Measurements from ENCODE around the gene M1AP.
"Not testable (repeated sequence)": the region's sequence is repeated elsewhere in the genome, so short reads cannot be mapped to it uniquely, and the experiment has no call there.

The M1AP gene

DNA sequence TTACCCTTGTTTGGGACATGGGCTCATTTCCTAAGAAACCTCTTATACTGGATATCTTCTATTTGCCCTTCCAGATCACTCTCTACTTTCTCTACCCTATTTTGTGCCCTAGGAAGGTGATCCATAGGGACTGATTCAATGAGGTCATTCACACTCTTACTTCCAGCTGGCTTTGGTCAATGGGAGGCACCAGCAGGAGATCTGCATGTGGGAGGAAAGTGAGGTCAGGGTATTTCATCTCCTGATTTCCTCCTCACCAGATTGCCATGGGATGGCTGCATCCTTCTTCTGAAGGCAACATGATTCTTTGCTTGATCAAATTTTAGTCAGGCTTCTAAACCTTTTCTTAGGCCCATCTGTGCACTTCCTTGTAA lies 15.2 kb downstream of the M1AP start:
- Histone ChIP-seq H3K14ac (ENCODE audit: low read length in 2 of 2) (no peak overlapping the region), H3K4ac (ENCODE audit: low read depth in 1 of 2, low read length in 2 of 2) (no peak overlapping the region), H3K4me2 (ENCODE audit: low read length, poor library complexity, severe bottlenecking) (no peak overlapping the region), H3K9ac (ENCODE audit: low read length) (peak overlapping the region; percentile 25), H2BK12ac (ENCODE audit: low read length in 2 of 2) (no peak overlapping the region), H2AFZ (ENCODE audit: low read depth, low read length) (no peak overlapping the region), H2BK120ac (ENCODE audit: low read depth, low read length) (no peak overlapping the region), H3K18ac (ENCODE audit: low read depth in 1 of 2, low read length in 2 of 2) (no peak overlapping the region), H3K79me1 (replicated peaks; ENCODE audit: low read length, poor library complexity, severe bottlenecking) (no peaks in the 10 kb centered on the region), H3K4me1 (ENCODE audit: control insufficient read depth, insufficient read depth, low read depth, low read length) (no peaks in the 10 kb centered on the region), H4K8ac (ENCODE audit: low read length) (peak overlapping the region; percentile 7), H2AK5ac (ENCODE audit: low read length, severe bottlenecking) (no peak overlapping the region), H3K23ac (ENCODE audit: low read length in 2 of 2) (no peak overlapping the region), H3K36me3 (ENCODE audit: control insufficient read depth in 1 of 2, insufficient read depth in 2 of 2, low read depth in 1 of 2, low read length in 2 of 2) (no peaks in the 10 kb centered on the region), H2BK15ac (ENCODE audit: low read depth, poor library complexity, severe bottlenecking) (no peak overlapping the region), H2BK5ac (ENCODE audit: low read depth, low read length, poor library complexity, severe bottlenecking) (no peak overlapping the region), H3K4me3 (ENCODE audit: insufficient read depth in 1 of 2, low read depth in 1 of 2, low read length in 2 of 2) (no peak overlapping the region), H4K91ac (ENCODE audit: low read length) (no peak overlapping the region), H3K27ac (ENCODE audit: low read length, poor library complexity, severe bottlenecking) (no peak overlapping the region), H3K27me3 (ENCODE audit: control insufficient read depth in 1 of 2, insufficient read depth in 1 of 2, low read length in 2 of 2) (peaks cover 0 to 3% of the 10 kb centered on the region in 2 experiments), H3K9me3 (ENCODE audit: control insufficient read depth, low read length) (no peaks in the 10 kb centered on the region)
- no peak for DNase-seq

DNA sequence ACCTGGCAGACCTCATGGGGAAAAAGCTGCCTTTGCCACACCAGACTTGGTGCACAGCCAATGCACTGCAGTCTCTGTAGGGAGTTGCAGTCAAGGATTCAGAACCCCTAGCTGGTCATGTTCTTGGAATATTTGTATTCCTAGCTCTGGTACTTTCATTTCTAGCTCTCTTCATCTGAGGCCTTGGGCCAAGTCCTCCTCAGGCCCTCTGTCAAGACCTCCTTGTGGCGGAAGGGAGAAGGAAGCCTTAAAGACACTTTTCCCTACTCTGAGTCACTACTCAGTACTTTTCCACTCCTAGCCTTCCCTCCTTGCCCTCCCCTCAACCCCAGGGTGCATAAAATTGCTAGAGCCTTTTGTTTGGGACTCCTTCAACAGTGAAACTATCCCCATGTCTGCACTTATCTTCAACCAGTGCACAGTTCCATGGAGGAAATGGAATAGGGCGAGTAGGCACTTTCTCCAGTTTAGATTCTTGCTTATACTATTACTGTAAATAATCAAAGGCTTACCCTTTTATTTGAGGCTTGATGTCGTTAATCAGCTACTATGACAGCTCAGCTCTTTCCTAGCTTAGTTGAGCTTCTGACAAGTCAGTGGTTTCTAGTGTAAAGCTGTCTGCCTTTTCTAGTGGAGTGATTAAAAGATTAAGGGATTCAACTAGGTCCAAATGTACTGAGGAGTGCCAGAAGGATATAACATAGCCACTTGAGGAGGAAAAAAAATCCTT lies 15.8 kb downstream of the M1AP start:
- no peaks in the 10 kb centered on the region for H3K36me3 ChIP-seq (ENCODE audit: control insufficient read depth in 1 of 2, insufficient read depth in 2 of 2, low read depth in 1 of 2, low read length in 2 of 2)
- no peak overlapping the region for H2BK120ac ChIP-seq (ENCODE audit: low read depth, low read length)
- H3K18ac ChIP-seq (ENCODE audit: low read depth in 1 of 2, low read length in 2 of 2), result no peak overlapping the region
- no peaks in the 10 kb centered on the region for H3K9me3 ChIP-seq (ENCODE audit: control insufficient read depth, low read length)
- no peak overlapping the region for H3K27ac ChIP-seq (ENCODE audit: low read length, poor library complexity, severe bottlenecking)
- peak overlapping the region; percentile 25 for H3K9ac ChIP-seq (ENCODE audit: low read length)
- H3K23ac ChIP-seq (ENCODE audit: low read length in 2 of 2), result no peak overlapping the region
- no peak overlapping the region for H3K14ac ChIP-seq (ENCODE audit: low read length in 2 of 2)
- H2AFZ ChIP-seq (ENCODE audit: low read depth, low read length), result no peak overlapping the region
- H2BK12ac ChIP-seq (ENCODE audit: low read length in 2 of 2), result no peak overlapping the region
- 71% methylated on average over 2 of the region's 3 CpGs for WGBS
- H3K4me2 ChIP-seq (ENCODE audit: low read length, poor library complexity, severe bottlenecking), result no peak overlapping the region
- H3K4me1 ChIP-seq (ENCODE audit: control insufficient read depth, insufficient read depth, low read depth, low read length), result no peaks in the 10 kb centered on the region
- no peak overlapping the region for H2AK5ac ChIP-seq (ENCODE audit: low read length, severe bottlenecking)
- H3K4ac ChIP-seq (ENCODE audit: low read depth in 1 of 2, low read length in 2 of 2), result no peak overlapping the region
- H3K4me3 ChIP-seq (ENCODE audit: insufficient read depth in 1 of 2, low read depth in 1 of 2, low read length in 2 of 2), result peak overlapping the region in 1 of 2 experiments; percentile 10
- DNase-seq, result peak; percentile 77
- H4K91ac ChIP-seq (ENCODE audit: low read length), result no peak overlapping the region
- H3K79me1 ChIP-seq (replicated peaks; ENCODE audit: low read length, poor library complexity, severe bottlenecking), result no peaks in the 10 kb centered on the region
- no peak overlapping the region for H2BK5ac ChIP-seq (ENCODE audit: low read depth, low read length, poor library complexity, severe bottlenecking)
- H3K27me3 ChIP-seq (ENCODE audit: control insufficient read depth in 1 of 2, insufficient read depth in 1 of 2, low read length in 2 of 2), result no peaks in the 10 kb centered on the region
- H2BK15ac ChIP-seq (ENCODE audit: low read depth, poor library complexity, severe bottlenecking), result no peak overlapping the region
- no peak overlapping the region for H4K8ac ChIP-seq (ENCODE audit: low read length)

DNA sequence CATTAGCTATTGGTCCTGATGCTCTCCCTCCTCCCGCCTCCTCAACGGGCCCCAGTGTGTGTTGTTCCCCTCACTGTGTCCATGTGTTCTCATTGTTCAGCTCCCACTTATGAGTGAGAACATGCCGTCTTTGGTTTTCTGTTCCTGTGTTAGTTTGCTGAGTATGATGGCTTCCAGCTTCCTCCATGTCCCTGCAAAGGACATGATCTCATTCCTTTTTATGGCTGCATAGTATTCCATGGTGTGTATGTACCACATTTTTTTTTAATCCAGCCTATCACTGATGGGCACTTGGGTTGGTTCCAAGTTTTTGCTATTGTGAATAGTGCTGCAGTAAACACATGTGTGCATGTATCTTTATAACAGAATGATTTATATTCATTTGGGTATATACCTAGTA lies 17.7 kb downstream of the M1AP start:
- not testable (repeated sequence) for H3K9me3 ChIP-seq (ENCODE audit: control insufficient read depth, low read length); H3K27me3 ChIP-seq (ENCODE audit: control insufficient read depth in 1 of 2, insufficient read depth in 1 of 2, low read length in 2 of 2); H3K18ac ChIP-seq (ENCODE audit: low read depth in 1 of 2, low read length in 2 of 2); DNase-seq; H2BK5ac ChIP-seq (ENCODE audit: low read depth, low read length, poor library complexity, severe bottlenecking); H3K4me2 ChIP-seq (ENCODE audit: low read length, poor library complexity, severe bottlenecking); H2AK5ac ChIP-seq (ENCODE audit: low read length, severe bottlenecking); H4K8ac ChIP-seq (ENCODE audit: low read length); H3K36me3 ChIP-seq (ENCODE audit: control insufficient read depth in 1 of 2, insufficient read depth in 2 of 2, low read depth in 1 of 2, low read length in 2 of 2); H2AFZ ChIP-seq (ENCODE audit: low read depth, low read length); H3K27ac ChIP-seq (ENCODE audit: low read length, poor library complexity, severe bottlenecking); H2BK120ac ChIP-seq (ENCODE audit: low read depth, low read length); H3K79me1 ChIP-seq (replicated peaks; ENCODE audit: low read length, poor library complexity, severe bottlenecking); H3K4me1 ChIP-seq (ENCODE audit: control insufficient read depth, insufficient read depth, low read depth, low read length); H3K4ac ChIP-seq (ENCODE audit: low read depth in 1 of 2, low read length in 2 of 2); H3K23ac ChIP-seq (ENCODE audit: low read length in 2 of 2); H4K91ac ChIP-seq (ENCODE audit: low read length); H2BK12ac ChIP-seq (ENCODE audit: low read length in 2 of 2); H3K9ac ChIP-seq (ENCODE audit: low read length); H3K4me3 ChIP-seq (ENCODE audit: insufficient read depth in 1 of 2, low read depth in 1 of 2, low read length in 2 of 2); H3K14ac ChIP-seq (ENCODE audit: low read length in 2 of 2); H2BK15ac ChIP-seq (ENCODE audit: low read depth, poor library complexity, severe bottlenecking)
- WGBS, result 90% methylated on average over 2 of the region's 3 CpGs

DNA sequence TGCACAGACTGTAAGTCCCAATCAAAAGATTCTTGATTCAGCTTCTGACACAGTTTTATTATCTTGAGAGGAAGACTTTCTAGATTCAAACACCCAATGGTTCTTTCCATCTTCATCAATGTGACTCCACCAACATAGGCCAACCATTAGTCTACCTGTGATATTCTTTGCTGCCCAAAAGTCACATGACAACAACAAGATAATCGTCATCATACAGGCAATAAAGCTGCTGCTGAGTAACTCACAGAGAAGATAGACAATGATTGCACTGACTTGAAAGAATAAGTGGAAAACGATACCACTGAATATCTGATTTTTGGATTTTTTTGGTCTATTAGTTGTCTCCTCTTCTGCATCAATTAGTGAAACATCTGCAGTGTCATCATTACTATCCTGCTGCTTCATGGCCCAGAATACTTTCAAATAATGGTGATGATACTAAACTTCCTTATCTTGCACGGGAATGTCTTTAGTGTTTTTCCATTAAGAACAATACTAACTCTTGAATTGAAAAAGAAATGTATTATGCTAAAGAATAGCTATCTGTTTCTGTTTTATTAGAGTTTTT lies 19.5 kb downstream of the M1AP start:
- Histone ChIP-seq H3K23ac (ENCODE audit: low read length in 2 of 2) (no peak overlapping the region), H3K27ac (ENCODE audit: low read length, poor library complexity, severe bottlenecking) (no peak overlapping the region), H3K4me2 (ENCODE audit: low read length, poor library complexity, severe bottlenecking) (no peak overlapping the region), H2BK5ac (ENCODE audit: low read depth, low read length, poor library complexity, severe bottlenecking) (no peak overlapping the region), H3K27me3 (ENCODE audit: control insufficient read depth in 1 of 2, insufficient read depth in 1 of 2, low read length in 2 of 2) (no peaks in the 10 kb centered on the region), H3K79me1 (replicated peaks; ENCODE audit: low read length, poor library complexity, severe bottlenecking) (no peaks in the 10 kb centered on the region), H2BK15ac (ENCODE audit: low read depth, poor library complexity, severe bottlenecking) (no peak overlapping the region), H4K8ac (ENCODE audit: low read length) (no peak overlapping the region), H2AK5ac (ENCODE audit: low read length, severe bottlenecking) (no peak overlapping the region), H3K4me3 (ENCODE audit: insufficient read depth in 1 of 2, low read depth in 1 of 2, low read length in 2 of 2) (no peak overlapping the region), H3K4me1 (ENCODE audit: control insufficient read depth, insufficient read depth, low read depth, low read length) (no peaks in the 10 kb centered on the region), H3K14ac (ENCODE audit: low read length in 2 of 2) (no peak overlapping the region), H3K9me3 (ENCODE audit: control insufficient read depth, low read length) (no peaks in the 10 kb centered on the region), H2BK12ac (ENCODE audit: low read length in 2 of 2) (no peak overlapping the region), H3K18ac (ENCODE audit: low read depth in 1 of 2, low read length in 2 of 2) (no peak overlapping the region), H3K36me3 (ENCODE audit: control insufficient read depth in 1 of 2, insufficient read depth in 2 of 2, low read depth in 1 of 2, low read length in 2 of 2) (no peaks in the 10 kb centered on the region), H3K9ac (ENCODE audit: low read length) (no peak overlapping the region), H3K4ac (ENCODE audit: low read depth in 1 of 2, low read length in 2 of 2) (no peak overlapping the region), H4K91ac (ENCODE audit: low read length) (no peak overlapping the region), H2BK120ac (ENCODE audit: low read depth, low read length) (no peak overlapping the region), H2AFZ (ENCODE audit: low read depth, low read length) (no peak overlapping the region)
- DNase-seq, result no peak
- 100% methylated on average over 2 of the region's 3 CpGs for WGBS
